ENCODE measurements around the gene FLYWCH2. TPM values are rescaled to one million over a fixed set of nuclear protein-coding genes. Genes with fewer than 3 reads are reported as not detected.
A peak's percentile ranks its signal among the peaks of the same experiment; 100 is the strongest.

Gene FLYWCH2
- total RNA-seq, 1 donor from 2014 or later, result 30.5 TPM

GRCh38 chr16:2841606-2842339 is 41.2 kb upstream of the FLYWCH2 start:
- TF ChIP-seq, protein P1, sequence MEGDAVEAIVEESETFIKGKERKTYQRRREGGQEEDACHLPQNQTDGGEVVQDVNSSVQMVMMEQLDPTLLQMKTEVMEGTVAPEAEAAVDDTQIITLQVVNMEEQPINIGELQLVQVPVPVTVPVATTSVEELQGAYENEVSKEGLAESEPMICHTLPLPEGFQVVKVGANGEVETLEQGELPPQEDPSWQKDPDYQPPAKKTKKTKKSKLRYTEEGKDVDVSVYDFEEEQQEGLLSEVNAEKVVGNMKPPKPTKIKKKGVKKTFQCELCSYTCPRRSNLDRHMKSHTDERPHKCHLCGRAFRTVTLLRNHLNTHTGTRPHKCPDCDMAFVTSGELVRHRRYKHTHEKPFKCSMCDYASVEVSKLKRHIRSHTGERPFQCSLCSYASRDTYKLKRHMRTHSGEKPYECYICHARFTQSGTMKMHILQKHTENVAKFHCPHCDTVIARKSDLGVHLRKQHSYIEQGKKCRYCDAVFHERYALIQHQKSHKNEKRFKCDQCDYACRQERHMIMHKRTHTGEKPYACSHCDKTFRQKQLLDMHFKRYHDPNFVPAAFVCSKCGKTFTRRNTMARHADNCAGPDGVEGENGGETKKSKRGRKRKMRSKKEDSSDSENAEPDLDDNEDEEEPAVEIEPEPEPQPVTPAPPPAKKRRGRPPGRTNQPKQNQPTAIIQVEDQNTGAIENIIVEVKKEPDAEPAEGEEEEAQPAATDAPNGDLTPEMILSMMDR (IDR thresholded peaks at IDR 0.05; ENCODE audit: partially characterized antibody, unreplicated experiment), result no peak
- Mint-ChIP-seq H3K4me3 (ENCODE audit: unreplicated experiment) (no peak overlapping the region), H3K4me1 (ENCODE audit: low read depth, unreplicated experiment) (no peaks in the 10 kb centered on the region), H3K9me3 (ENCODE audit: unreplicated experiment) (no peaks in the 10 kb centered on the region), H3K27me3 (ENCODE audit: unreplicated experiment) (peaks cover 2% of the 10 kb centered on the region), H3K27ac (ENCODE audit: unreplicated experiment) (no peak overlapping the region), H3K36me3 (ENCODE audit: unreplicated experiment) (no peaks in the 10 kb centered on the region)
- DNase-seq, result no peak

DNA sequence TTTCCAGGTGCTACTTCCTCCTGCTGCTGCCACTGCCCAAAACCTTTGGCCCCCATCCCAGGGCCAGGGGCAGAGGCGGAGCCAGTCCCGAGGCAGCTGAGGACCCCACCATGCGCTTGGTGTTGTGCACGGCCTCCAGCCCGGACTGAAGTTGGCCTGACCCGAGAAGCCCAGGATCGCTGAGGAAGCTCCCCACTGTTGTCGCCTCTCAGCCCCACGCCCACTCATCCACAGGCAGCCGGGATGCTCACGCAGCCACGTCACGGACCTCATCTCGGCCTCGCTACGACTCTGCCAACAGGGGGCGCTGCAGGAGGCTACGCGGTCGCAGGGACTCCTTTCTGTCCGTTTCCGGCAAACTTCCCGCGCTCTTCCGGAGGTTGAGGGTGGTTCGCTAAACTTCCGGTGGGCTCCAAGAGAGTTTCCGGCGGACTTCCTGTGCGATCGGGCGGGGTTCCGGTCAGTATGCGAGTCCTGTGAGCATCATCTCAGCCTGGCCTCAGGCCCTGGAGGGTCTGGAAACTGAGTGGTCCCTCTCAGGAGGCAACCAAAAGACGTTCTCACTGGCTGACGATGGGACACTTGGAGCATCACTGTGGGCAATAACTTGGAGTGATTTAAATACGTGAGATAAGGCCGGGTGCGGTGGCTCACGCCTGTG is 40.5 kb upstream of the FLYWCH2 start:
- Mint-ChIP-seq H3K27me3 (ENCODE audit: unreplicated experiment) (peaks cover 2% of the 10 kb centered on the region), H3K4me1 (ENCODE audit: low read depth, unreplicated experiment) (no peaks in the 10 kb centered on the region), H3K9me3 (ENCODE audit: unreplicated experiment) (peaks cover 1% of the 10 kb centered on the region), H3K36me3 (ENCODE audit: unreplicated experiment) (no peaks in the 10 kb centered on the region), H3K27ac (ENCODE audit: unreplicated experiment) (no peak overlapping the region), H3K4me3 (ENCODE audit: unreplicated experiment) (no peak overlapping the region)
- no peak for DNase-seq
- TF ChIP-seq, protein P1 (IDR thresholded peaks at IDR 0.05; ENCODE audit: partially characterized antibody, unreplicated experiment), result peak; percentile 57

- H3K36me3 Mint-ChIP-seq (ENCODE audit: unreplicated experiment), result no peaks in the 10 kb centered on the region
- no peaks in the 10 kb centered on the region for H3K4me1 Mint-ChIP-seq (ENCODE audit: low read depth, unreplicated experiment)
- H3K27me3 Mint-ChIP-seq (ENCODE audit: unreplicated experiment), result peaks cover 2% of the 10 kb centered on the region
- TF ChIP-seq, protein P1 (IDR thresholded peaks at IDR 0.05; ENCODE audit: partially characterized antibody, unreplicated experiment), result no peak
- peaks cover 1% of the 10 kb centered on the region for H3K9me3 Mint-ChIP-seq (ENCODE audit: unreplicated experiment)
- no peak for DNase-seq
- H3K27ac Mint-ChIP-seq (ENCODE audit: unreplicated experiment), result no peak overlapping the region
- H3K4me3 Mint-ChIP-seq (ENCODE audit: unreplicated experiment), result no peak overlapping the region
These were observed 39.5 kb upstream of the FLYWCH2 start for GRCh38 chr16:2843526-2843925.

- H3K27ac Mint-ChIP-seq (ENCODE audit: unreplicated experiment), result no peak overlapping the region
- peaks cover 2% of the 10 kb centered on the region for H3K27me3 Mint-ChIP-seq (ENCODE audit: unreplicated experiment)
- H3K4me3 Mint-ChIP-seq (ENCODE audit: unreplicated experiment), result no peak overlapping the region
- TF ChIP-seq, protein P1 (IDR thresholded peaks at IDR 0.05; ENCODE audit: partially characterized antibody, unreplicated experiment), result no peak
- H3K4me1 Mint-ChIP-seq (ENCODE audit: low read depth, unreplicated experiment), result no peaks in the 10 kb centered on the region
- no peaks in the 10 kb centered on the region for H3K36me3 Mint-ChIP-seq (ENCODE audit: unreplicated experiment)
- peaks cover 1% of the 10 kb centered on the region for H3K9me3 Mint-ChIP-seq (ENCODE audit: unreplicated experiment)
- DNase-seq, result no peak
These were observed 37.9 kb upstream of the FLYWCH2 start for GRCh38 chr16:2845116-2845515.

Data from glutamatergic neuron (in vitro differentiated cells).